HG03432 (cell line): ENCODE measurements around the gene B4GAT1.
"Not testable (repeated sequence)": the region's sequence is repeated elsewhere in the genome, so short reads cannot be mapped to it uniquely, and the experiment has no call there.

Experiments
- ATAC-seq: cut with Tn5 transposase; IDR thresholded peaks from one replicate; pipeline ENCODE4 v1.9.1; 2021; ENCODE audit warnings: mild to moderate bottlenecking, moderate library complexity; ENCODE audit not compliant: unreplicated experiment

The B4GAT1 gene

GRCh38 chr11:66363805-66364535, 16.5 kb upstream of the B4GAT1 start:
- no peak for ATAC-seq

GRCh38 chr11:66363187-66363601, 15.8 kb upstream of the B4GAT1 start:
- no peak for ATAC-seq

- no peak for ATAC-seq
Observed at GRCh38 chr11:66362481-66363147, 15.2 kb upstream of the B4GAT1 start.

GRCh38 chr11:66361502-66361941, 14.1 kb upstream of the B4GAT1 start:
- no peak for ATAC-seq

GRCh38 chr11:66360406-66361073, 13.1 kb upstream of the B4GAT1 start:
- no peak for ATAC-seq

GRCh38 chr11:66359662-66360087, 12.2 kb upstream of the B4GAT1 start:
- ATAC-seq, result no peak

- ATAC-seq, result not testable (repeated sequence)
Observed at GRCh38 chr11:66350560-66351235, 3.3 kb upstream of the B4GAT1 start.

- ATAC-seq, result no peak
Observed at GRCh38 chr11:66349084-66349386, 1.6 kb upstream of the B4GAT1 start.

GRCh38 chr11:66346476-66347424, 679 bp downstream of the B4GAT1 start:
- no peak for ATAC-seq

- peak; percentile 6 for ATAC-seq
Observed at GRCh38 chr11:66345316-66345649, 2.1 kb downstream of the B4GAT1 start.

- peak; percentile 73 for ATAC-seq
Observed at GRCh38 chr11:66344550-66345315, 2.7 kb downstream of the B4GAT1 start, which contains the start of gene BRMS1. Gene BRMS1 (minus strand): TSS chr11:66345104. CDS start chr11:66342234, 2,870 bp downstream.

- no peak for ATAC-seq
Observed at GRCh38 chr11:66343176-66343575, 4.3 kb downstream of the B4GAT1 start.

GRCh38 chr11:66341502-66342126, 5.8 kb downstream of the B4GAT1 start:
- ATAC-seq, result no peak

GRCh38 chr11:66340596-66341501, 6.6 kb downstream of the B4GAT1 start:
- ATAC-seq, result no peak

GRCh38 chr11:66339686-66340483, 7.5 kb downstream of the B4GAT1 start:
- no peak for ATAC-seq

GRCh38 chr11:66339162-66339675, 8.2 kb downstream of the B4GAT1 start:
- no peak for ATAC-seq
